CD4-positive, alpha-beta T cell treated with Interleukin-17A for 4 hours (primary cell): ENCODE data around the gene NR2C2.

Source experiments
- DNase-seq: peaks from one replicate; pipeline ENCODE4 v3.0.0-alpha.2; 2020; ENCODE audit warnings: mixed read lengths

The NR2C2 gene

GRCh38 chr3:15032650-15033049, 85.3 kb downstream of the NR2C2 start:
- no peak for DNase-seq

- no peak for DNase-seq
Measured at GRCh38 chr3:15033103-15033502, 85.7 kb downstream of the NR2C2 start.

- no peak for DNase-seq
Measured at GRCh38 chr3:15038306-15038705, 90.9 kb downstream of the NR2C2 start.

- DNase-seq: no peak
Measured at GRCh38 chr3:15040844-15041243, 93.5 kb downstream of the NR2C2 start.

GRCh38 chr3:15041950-15042349, 94.6 kb downstream of the NR2C2 start:
- no peak for DNase-seq

- no peak for DNase-seq
Measured at GRCh38 chr3:15042936-15043335, 95.6 kb downstream of the NR2C2 start.

- DNase-seq: no peak
Measured at GRCh38 chr3:15043408-15044171, 96.2 kb downstream of the NR2C2 start.

- no peak for DNase-seq
Measured at GRCh38 chr3:15044326-15044725, 96.9 kb downstream of the NR2C2 start.

GRCh38 chr3:15045667-15046066, 98.3 kb downstream of the NR2C2 start:
- no peak for DNase-seq

- no peak for DNase-seq
Measured at GRCh38 chr3:15049584-15049983, 102.2 kb downstream of the NR2C2 start.

- no peak for DNase-seq
Measured at GRCh38 chr3:15050405-15051092, 103.2 kb downstream of the NR2C2 start.

GRCh38 chr3:15051531-15051930, 104.1 kb downstream of the NR2C2 start:
- peak; percentile 44 for DNase-seq

- DNase-seq: no peak
Measured at GRCh38 chr3:15052335-15053242, 105.2 kb downstream of the NR2C2 start.

GRCh38 chr3:15053541-15053940, 106.2 kb downstream of the NR2C2 start:
- no peak for DNase-seq

- DNase-seq: peak; percentile 23
Measured at GRCh38 chr3:15055019-15055557, 107.7 kb downstream of the NR2C2 start.

GRCh38 chr3:15056676-15057404, 109.5 kb downstream of the NR2C2 start:
- no peak for DNase-seq

GRCh38 chr3:15060029-15060428, 112.6 kb downstream of the NR2C2 start:
- no peak for DNase-seq

GRCh38 chr3:15063238-15063637, 115.9 kb downstream of the NR2C2 start:
- no peak for DNase-seq

- DNase-seq: no peak
Measured at GRCh38 chr3:15063656-15064286, 116.4 kb downstream of the NR2C2 start.

GRCh38 chr3:15064299-15064834, 117.0 kb downstream of the NR2C2 start:
- DNase-seq: peak; percentile 23

- peak; percentile 90 for DNase-seq
Measured at GRCh38 chr3:15064835-15065549, 117.6 kb downstream of the NR2C2 start, which contains the start of gene MRPS25. TSS of gene MRPS25 (minus strand) at chr3:15065315. CDS start at chr3:15065194, 121 bp downstream.
